ENCODE results near the gene FAM186B. TPM values are rescaled to one million over a fixed set of nuclear protein-coding genes. Genes with fewer than 3 reads are reported as not detected.

Gene FAM186B
- total RNA-seq, 1 donor from 2014 or later = not detected

GRCh38 chr12:49626836-49627235, 21.4 kb upstream of the FAM186B start:
- Histone ChIP-seq H3K9me3 (ENCODE audit: low read depth) (no peaks in the 10 kb centered on the region), H3K4me2 (no peak overlapping the region)

GRCh38 chr12:49626169-49626835, 20.9 kb upstream of the FAM186B start:
- H3K79me2 ChIP-seq (ENCODE audit: low read depth) = no peaks in the 10 kb centered on the region
- Mint-ChIP-seq H3K27ac (no peak overlapping the region), H3K27me3 (ENCODE audit: insufficient read depth, low read depth) (peaks cover 7% of the 10 kb centered on the region), H3K9me3 (no peaks in the 10 kb centered on the region), H3K4me1 (peaks cover 20% of the 10 kb centered on the region), H3K36me3 (no peaks in the 10 kb centered on the region), H3K4me3 (no peak overlapping the region)
- H3K27me3 ChIP-seq = peaks cover 8% of the 10 kb centered on the region
- no peaks in the 10 kb centered on the region for H4K20me1 ChIP-seq (ENCODE audit: low read depth)
- H3K9ac ChIP-seq = no peak overlapping the region
- H2AFZ ChIP-seq (replicated peaks) = no peak overlapping the region
- TF ChIP-seq EZH2phosphoT487 (IDR thresholded peaks at IDR 0.05) (no peak), EZH2 (IDR thresholded peaks at IDR 0.05) (no peak), CTCF (IDR thresholded peaks at IDR 0.05) (no peak)
- no peak overlapping the region for H3K4me2 ChIP-seq
- no peak for DNase-seq (ENCODE audit: low spot score)
- H3K27ac ChIP-seq = no peak overlapping the region
- peaks cover 12% of the 10 kb centered on the region for H3K4me1 ChIP-seq
- H3K9me3 ChIP-seq (ENCODE audit: low read depth) = no peaks in the 10 kb centered on the region
- no peaks in the 10 kb centered on the region for H3K36me3 ChIP-seq
- H3K4me3 ChIP-seq = no peak overlapping the region
- peaks cover 36% of the 10 kb centered on the region for H3F3A ChIP-seq (ENCODE audit: low read depth)

More at GRCh38 chr12:49626836-49627235, 21.4 kb upstream of the FAM186B start:
- H3K9me3 Mint-ChIP-seq = no peaks in the 10 kb centered on the region
- Histone ChIP-seq H3K27ac (no peak overlapping the region), H3K36me3 (no peaks in the 10 kb centered on the region), H3F3A (ENCODE audit: low read depth) (peaks cover 31% of the 10 kb centered on the region), H3K4me1 (peaks cover 7% of the 10 kb centered on the region), H3K4me3 (no peak overlapping the region), H3K9ac (no peak overlapping the region), H2AFZ (replicated peaks) (no peak overlapping the region), H3K27me3 (peaks cover 2% of the 10 kb centered on the region), H3K79me2 (ENCODE audit: low read depth) (no peaks in the 10 kb centered on the region), H4K20me1 (ENCODE audit: low read depth) (no peaks in the 10 kb centered on the region)
- no peak for TF ChIP-seq EZH2 (IDR thresholded peaks at IDR 0.05)
- TF ChIP-seq EZH2phosphoT487 (IDR thresholded peaks at IDR 0.05) = no peak
- TF ChIP-seq CTCF (IDR thresholded peaks at IDR 0.05) = no peak
- H3K4me1 Mint-ChIP-seq = peaks cover 14% of the 10 kb centered on the region
- no peak overlapping the region for H3K27ac Mint-ChIP-seq
- H3K4me3 Mint-ChIP-seq = no peak overlapping the region
- peaks cover 7% of the 10 kb centered on the region for H3K27me3 Mint-ChIP-seq (ENCODE audit: insufficient read depth, low read depth)
- peaks cover 2% of the 10 kb centered on the region for H3K36me3 Mint-ChIP-seq
- no peak for DNase-seq (ENCODE audit: low spot score)

- Mint-ChIP-seq H3K27me3 (ENCODE audit: insufficient read depth, low read depth) (peaks cover 7% of the 10 kb centered on the region), H3K4me3 (peak overlapping the region; percentile 71), H3K27ac (peak overlapping the region; percentile 51), H3K4me1 (peaks cover 24% of the 10 kb centered on the region), H3K9me3 (no peaks in the 10 kb centered on the region), H3K36me3 (no peaks in the 10 kb centered on the region)
- Histone ChIP-seq H3K27me3 (peaks cover 13% of the 10 kb centered on the region), H2AFZ (replicated peaks) (no peak overlapping the region), H3K4me1 (peaks cover 12% of the 10 kb centered on the region), H4K20me1 (ENCODE audit: low read depth) (no peaks in the 10 kb centered on the region), H3K27ac (no peak overlapping the region), H3K4me2 (no peak overlapping the region), H3K9ac (no peak overlapping the region), H3F3A (ENCODE audit: low read depth) (peaks cover 42% of the 10 kb centered on the region), H3K4me3 (no peak overlapping the region), H3K9me3 (ENCODE audit: low read depth) (no peaks in the 10 kb centered on the region), H3K36me3 (no peaks in the 10 kb centered on the region), H3K79me2 (ENCODE audit: low read depth) (no peaks in the 10 kb centered on the region)
- TF ChIP-seq CTCF (IDR thresholded peaks at IDR 0.05) (no peak), EZH2 (IDR thresholded peaks at IDR 0.05) (no peak), EZH2phosphoT487 (IDR thresholded peaks at IDR 0.05) (no peak)
- no peak for DNase-seq (ENCODE audit: low spot score)
Observed at GRCh38 chr12:49624921-49625577, 19.6 kb upstream of the FAM186B start.
